ENCODE measurements around the gene AKAP17A.

The AKAP17A gene

GRCh38 chrX:1584237-1585011 lies 7.0 kb upstream of the AKAP17A start:
- DNase-seq: peak; percentile 16

GRCh38 chrX:1587161-1587560 lies 4.2 kb upstream of the AKAP17A start:
- peak; percentile 7 for DNase-seq

- DNase-seq: peak; percentile 44
Observed at GRCh38 chrX:1589356-1590130, 1.9 kb upstream of the AKAP17A start.

DNA sequence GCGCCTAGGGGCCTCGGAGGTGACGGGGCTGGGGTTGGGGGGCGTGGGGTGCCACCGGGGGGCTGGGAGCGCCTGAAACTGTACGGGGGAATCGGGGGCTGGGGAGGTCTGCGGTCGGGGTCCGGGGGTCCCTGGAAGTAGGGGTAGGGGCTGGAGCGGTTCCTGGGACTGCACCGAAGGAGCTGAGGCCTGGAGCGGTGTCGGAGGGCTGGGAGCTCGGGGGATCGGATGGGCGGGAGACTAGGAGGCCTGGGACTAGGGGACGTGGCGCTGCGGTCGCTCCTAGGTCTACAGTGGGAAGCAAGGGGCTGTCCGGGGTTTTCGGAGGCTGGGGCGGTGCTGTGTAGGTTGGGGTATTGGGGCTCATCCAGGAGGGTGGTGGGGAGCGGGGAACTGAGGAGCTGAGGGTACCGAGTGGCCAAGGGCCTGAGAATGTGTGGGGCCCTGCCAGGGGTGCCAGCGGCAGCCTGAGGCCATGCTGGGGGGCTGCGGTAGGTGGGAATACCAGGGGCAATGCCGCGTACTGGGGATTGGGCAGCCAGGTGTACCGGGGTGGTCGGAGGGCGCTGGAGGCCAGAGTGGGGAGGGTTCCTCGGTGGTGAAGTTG lies 562 bp downstream of the AKAP17A start:
- peak; percentile 58 for DNase-seq

GRCh38 chrX:1592470-1593142 lies 1.2 kb downstream of the AKAP17A start:
- DNase-seq: peak; percentile 79

DNA sequence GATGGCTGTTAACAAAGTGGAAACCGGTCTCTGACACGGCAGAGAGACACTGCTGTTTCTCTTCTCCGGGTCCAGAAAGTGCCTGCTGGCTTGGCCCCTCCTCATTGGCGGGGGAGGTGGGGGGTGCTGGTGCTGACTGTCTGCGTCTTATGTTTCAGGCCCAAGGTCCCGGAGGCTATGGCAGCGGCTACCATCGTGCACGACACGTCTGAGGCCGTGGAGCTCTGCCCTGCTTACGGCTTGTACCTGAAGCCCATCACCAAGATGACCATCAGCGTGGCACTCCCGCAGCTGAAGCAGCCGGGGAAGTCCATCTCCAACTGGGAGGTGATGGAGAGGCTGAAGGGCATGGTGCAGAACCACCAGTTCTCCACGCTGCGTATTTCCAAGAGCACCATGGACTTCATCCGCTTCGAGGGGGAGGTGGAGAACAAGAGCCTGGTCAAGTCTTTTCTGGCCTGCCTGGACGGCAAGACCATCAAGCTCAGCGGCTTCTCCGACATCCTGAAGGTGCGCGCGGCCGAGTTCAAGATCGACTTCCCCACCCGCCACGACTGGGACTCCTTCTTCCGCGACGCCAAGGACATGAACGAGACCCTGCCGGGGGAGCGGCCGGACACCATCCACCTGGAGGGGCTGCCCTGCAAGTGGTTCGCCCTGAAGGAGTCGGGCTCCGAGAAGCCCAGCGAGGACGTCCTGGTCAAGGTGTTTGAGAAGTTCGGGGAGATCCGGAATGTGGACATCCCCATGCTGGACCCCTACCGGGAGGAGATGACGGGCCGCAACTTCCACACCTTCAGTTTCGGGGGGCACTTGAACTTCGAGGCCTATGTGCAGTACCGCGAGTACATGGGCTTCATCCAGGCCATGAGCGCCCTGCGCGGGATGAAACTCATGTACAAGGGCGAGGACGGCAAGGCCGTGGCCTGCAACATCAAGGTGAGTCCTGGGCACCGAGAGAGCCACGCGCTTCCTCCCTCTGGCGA lies 2.2 kb downstream of the AKAP17A start:
- peak; percentile 39 for DNase-seq

DNA sequence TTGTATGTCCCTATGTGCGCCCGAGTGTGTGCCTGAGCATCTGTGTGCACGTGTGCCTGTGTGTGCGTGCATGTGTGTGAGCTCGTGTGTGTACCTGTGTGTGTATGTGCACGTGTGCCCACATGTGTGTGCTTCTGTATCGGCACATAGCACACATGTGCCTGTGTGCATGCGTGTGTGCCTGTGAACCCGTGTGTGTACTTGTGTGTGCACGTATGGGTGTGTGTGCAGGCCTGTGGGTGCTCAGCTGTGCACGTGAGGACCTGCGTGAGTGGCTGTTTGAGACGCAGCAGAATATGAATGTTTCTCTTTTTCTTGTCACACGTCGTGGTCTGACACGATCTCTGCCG lies 4.3 kb downstream of the AKAP17A start:
- peak; percentile 32 for DNase-seq

- peak; percentile 39 for DNase-seq
Observed at GRCh38 chrX:1596676-1597344, 5.4 kb downstream of the AKAP17A start.

- DNase-seq: peak; percentile 50
Observed at GRCh38 chrX:1597345-1598020, 6.1 kb downstream of the AKAP17A start.

GRCh38 chrX:1598021-1598875 lies 6.8 kb downstream of the AKAP17A start:
- DNase-seq: peak; percentile 43

- peak; percentile 44 for DNase-seq
Observed at GRCh38 chrX:1598876-1599790, 7.7 kb downstream of the AKAP17A start.

GRCh38 chrX:1599791-1600405 lies 8.5 kb downstream of the AKAP17A start:
- peak; percentile 48 for DNase-seq

DNA sequence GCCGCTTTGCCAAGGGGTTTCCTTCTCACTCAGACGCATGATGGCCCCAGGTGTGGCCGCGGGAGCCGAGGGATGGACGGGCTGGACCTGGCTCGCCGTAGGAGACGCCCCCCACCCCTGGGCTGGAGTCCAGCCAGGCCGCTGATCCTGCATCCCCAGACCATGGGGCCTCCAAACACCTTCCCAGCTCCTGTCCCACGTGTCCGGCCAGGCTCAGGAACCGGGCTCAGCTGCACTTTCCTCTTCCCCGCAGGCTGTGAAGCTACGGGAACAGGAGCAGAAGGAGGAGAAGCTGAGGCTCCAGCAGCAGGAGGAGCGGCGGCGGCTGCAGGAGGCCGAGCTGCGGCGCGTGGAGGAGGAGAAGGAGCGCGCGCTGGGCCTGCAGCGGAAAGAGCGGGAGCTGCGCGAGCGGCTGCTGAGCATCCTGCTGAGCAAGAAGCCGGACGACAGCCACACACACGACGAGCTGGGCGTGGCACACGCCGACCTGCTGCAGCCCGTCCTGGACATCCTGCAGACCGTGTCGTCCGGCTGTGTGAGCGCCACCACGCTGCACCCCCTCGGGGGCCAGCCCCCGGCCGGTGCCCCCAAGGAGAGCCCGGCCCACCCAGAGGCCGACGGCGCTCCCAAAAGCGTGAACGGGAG lies 9.1 kb downstream of the AKAP17A start:
- peak; percentile 47 for DNase-seq

DNA sequence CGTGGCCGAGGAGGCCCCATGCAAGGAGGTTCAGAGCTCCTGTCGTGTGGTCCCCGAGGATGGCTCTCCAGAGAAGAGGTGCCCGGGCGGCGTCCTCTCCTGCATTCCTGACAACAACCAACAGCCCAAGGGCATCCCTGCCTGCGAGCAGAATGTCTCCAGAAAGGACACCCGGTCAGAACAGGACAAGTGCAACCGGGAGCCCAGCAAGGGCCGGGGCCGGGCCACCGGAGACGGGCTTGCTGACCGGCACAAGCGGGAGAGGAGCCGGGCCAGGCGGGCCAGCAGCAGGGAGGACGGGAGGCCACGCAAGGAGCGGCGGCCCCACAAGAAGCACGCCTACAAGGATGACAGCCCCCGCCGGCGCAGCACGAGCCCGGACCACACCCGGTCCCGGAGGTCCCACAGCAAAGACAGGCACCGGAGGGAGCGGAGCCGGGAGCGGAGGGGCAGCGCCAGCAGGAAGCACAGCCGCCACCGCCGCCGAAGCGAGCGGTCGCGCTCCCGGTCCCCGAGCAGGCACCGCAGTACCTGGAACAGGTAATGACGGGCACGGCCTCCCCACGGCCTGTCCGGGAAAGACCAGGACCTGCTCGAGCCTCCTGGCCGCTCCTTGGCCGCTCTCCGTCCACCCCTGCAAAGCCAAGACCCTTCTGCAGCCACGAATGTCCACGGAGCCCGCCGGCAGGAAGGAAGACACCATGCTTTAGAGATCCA lies 9.8 kb downstream of the AKAP17A start:
- peak; percentile 48 for DNase-seq

- peak; percentile 30 for DNase-seq
Observed at GRCh38 chrX:1601768-1602085, 10.3 kb downstream of the AKAP17A start.

DNA sequence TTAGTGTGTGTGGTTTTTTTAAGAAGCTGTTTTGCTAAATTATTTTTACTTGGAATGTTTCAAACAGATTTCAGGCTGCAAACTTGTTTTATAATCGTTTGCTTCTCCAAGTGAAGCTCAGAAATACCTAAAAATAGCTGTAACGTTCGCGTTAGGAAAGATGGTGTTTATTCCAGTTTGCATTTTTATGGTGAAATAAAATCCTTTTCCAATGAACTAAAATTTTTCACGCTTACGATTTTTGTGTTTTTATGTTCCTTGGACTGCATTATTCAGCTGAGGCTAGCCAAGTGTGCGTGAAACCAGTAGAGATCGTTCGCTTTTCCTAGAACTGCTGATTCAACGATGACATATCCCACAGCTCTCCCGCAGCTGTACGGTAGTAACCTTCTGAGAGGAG lies 10.9 kb downstream of the AKAP17A start:
- no peak for DNase-seq

DNA sequence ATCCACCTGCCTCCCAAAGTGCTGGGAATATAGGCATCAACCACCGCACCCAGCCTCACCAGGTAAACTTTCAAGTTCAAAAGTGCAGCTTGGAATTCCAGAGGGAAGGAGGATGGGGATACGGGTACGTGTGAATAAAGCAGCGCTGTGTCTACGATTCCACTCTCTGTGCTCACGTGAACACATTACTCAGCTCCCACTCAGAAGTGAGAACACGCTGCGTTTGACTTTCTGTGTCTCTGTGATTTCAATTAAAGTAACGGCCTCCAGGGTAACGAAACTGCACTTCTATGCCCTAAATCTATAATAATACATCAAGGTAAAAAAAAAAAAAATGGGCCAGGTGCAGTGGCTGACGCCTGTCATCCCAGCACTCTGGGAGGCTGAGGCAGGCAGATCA lies 15.1 kb downstream of the AKAP17A start:
- no peak for DNase-seq

Measured in islet precursor cell (in vitro differentiated cells).